Measurements from ENCODE around the gene DHX15. TPM values are rescaled to one million over a fixed set of nuclear protein-coding genes. Genes with fewer than 3 reads are reported as not detected.

Gene DHX15
- total and polyA plus RNA-seq, 2 of the 13 experiments (the other 11 are each of a cell fraction or from before 2014, with no cell fraction given): 92.9 to 165 TPM

- ATAC-seq (no peak), DNase-seq (ENCODE audit: low spot score) (no peak), FAIRE-seq (no peak)
- H3K4me3 ChIP-seq (replicated peaks in 1 of 3; ENCODE audit: insufficient read depth in 1 of 3, low read depth in 2 of 3, low read length in 3 of 3): no peak overlapping the region
- no peaks in the 10 kb centered on the region for H3K4me1 ChIP-seq (ENCODE audit: insufficient read depth, low read length)
- H3K27me3 ChIP-seq (ENCODE audit: control insufficient read depth in 1 of 2, insufficient read depth in 2 of 2, low read length in 2 of 2): no peaks in the 10 kb centered on the region
- in situ Hi-C loops (cut with HindIII; ENCODE audit: extremely low pct_ligation_motif_present, low pct_unique_long_range_greater_than_20kb) (no loop called here), intact Hi-C loops (cut with micrococcal nuclease; ENCODE audit: unreplicated experiment) (no loop called here)
- no peak overlapping the region for H3K27ac ChIP-seq (ENCODE audit: extremely low read length, insufficient read depth, low read length)
- ChIA-PET CTCF (ENCODE audit: low intra/inter-chr PET ratio, low total read pairs) (no interaction called here), POLR2A (no interaction called here)
- H3K36me3 ChIP-seq (replicated peaks in 1 of 2; ENCODE audit: control insufficient read depth in 1 of 2, insufficient read depth in 2 of 2, low read length in 2 of 2): peaks cover 5 to 78% of the 10 kb centered on the region in 2 experiments
- no peaks in the 10 kb centered on the region for H3K9me3 ChIP-seq (ENCODE audit: low read length)
- WGBS (ENCODE audit: low lambda C conversion rate): 93% methylated on average over 2 of the region's 2 CpGs
- H2AFZ ChIP-seq (ENCODE audit: low read length): no peak overlapping the region
- no peak for TF ChIP-seq DMAP1 (CRISPR knock-in tag; IDR thresholded peaks at IDR 0.05)
- TF ChIP-seq ATRX (CRISPR knock-in tag; IDR thresholded peaks at IDR 0.05; ENCODE audit: borderline replicate concordance): no peak
- TF ChIP-seq ZNF124 (CRISPR knock-in tag; IDR thresholded peaks at IDR 0.05): no peak
- no peak for TF ChIP-seq HINFP (CRISPR knock-in tag; IDR thresholded peaks at IDR 0.05; ENCODE audit: low read depth)
- TF ChIP-seq RORA (CRISPR knock-in tag; IDR thresholded peaks at IDR 0.05): no peak
- no peak for TF ChIP-seq FIP1L1 (IDR thresholded peaks at IDR 0.05; ENCODE audit: borderline replicate concordance, insufficient read depth, low read depth, low read length)
- TF ChIP-seq CBX5 (CRISPR knock-in tag; IDR thresholded peaks at IDR 0.05; ENCODE audit: borderline replicate concordance): no peak
- no peak for TF ChIP-seq RBAK (CRISPR knock-in tag; IDR thresholded peaks at IDR 0.05)
- TF ChIP-seq HOXA9 (CRISPR knock-in tag; IDR thresholded peaks at IDR 0.05; ENCODE audit: borderline replicate concordance): no peak
- no peak for TF ChIP-seq ZNF225 (CRISPR knock-in tag; IDR thresholded peaks at IDR 0.05)
- TF ChIP-seq ZNF343 (CRISPR knock-in tag; IDR thresholded peaks at IDR 0.05): no peak
- TF ChIP-seq ZUFSP (CRISPR knock-in tag; IDR thresholded peaks at IDR 0.05; ENCODE audit: borderline replicate concordance): no peak
- TF ChIP-seq ZKSCAN5 (CRISPR knock-in tag; IDR thresholded peaks at IDR 0.05): no peak
- no peak for TF ChIP-seq SRY (CRISPR knock-in tag; IDR thresholded peaks at IDR 0.05)
- TF ChIP-seq SNAPC5 (CRISPR knock-in tag; IDR thresholded peaks at IDR 0.05; ENCODE audit: borderline replicate concordance): no peak
- no peak for TF ChIP-seq RNF219 (CRISPR knock-in tag; IDR thresholded peaks at IDR 0.05)
- TF ChIP-seq HNRNPH1 (optimal IDR thresholded peaks at IDR 0.05; ENCODE audit: low read depth, low read length): no peak
- no peak for TF ChIP-seq ARNT (IDR thresholded peaks at IDR 0.05)
- no peak for TF ChIP-seq RELA (CRISPR knock-in tag; IDR thresholded peaks at IDR 0.05)
- TF ChIP-seq SRSF9 (IDR thresholded peaks at IDR 0.05; ENCODE audit: borderline replicate concordance, insufficient read depth, low read depth, low read length, poor library complexity, severe bottlenecking): no peak
- no peak overlapping the region for H3K4me2 ChIP-seq (ENCODE audit: low read depth, low read length)
- no TSS peak for BruUV-seq (replicated peaks)
- H3K79me2 ChIP-seq (ENCODE audit: insufficient read depth, low read length): no peaks in the 10 kb centered on the region
- no peak overlapping the region for H3K9ac ChIP-seq (ENCODE audit: insufficient read depth, low read depth, low read length)
- no peaks in the 10 kb centered on the region for H4K20me1 ChIP-seq (ENCODE audit: insufficient read depth, low read length)
Observed at GRCh38 chr4:24529555-24529954, 54.8 kb downstream of the DHX15 start.

Data from HepG2 (cell line).